ENCODE measurements around the gene CNNM2.

The CNNM2 gene

GRCh38 chr10:102964713-102965112 lies 46.6 kb downstream of the CNNM2 start:
- no peak for TF ChIP-seq EZH2phosphoT487 (conservative IDR thresholded peaks at IDR 0.05; ENCODE audit: low read length)
- no peak for TF ChIP-seq CTCF (IDR thresholded peaks at IDR 0.05; ENCODE audit: insufficient read depth, low read length, poor library complexity, severe bottlenecking)
- Histone ChIP-seq H3K4me2 (ENCODE audit: low read depth, low read length, poor library complexity, severe bottlenecking) (no peak overlapping the region), H3K79me2 (ENCODE audit: insufficient read depth, low read length) (no peaks in the 10 kb centered on the region), H3F3A (ENCODE audit: insufficient read depth) (no peaks in the 10 kb centered on the region), H3K9me3 (ENCODE audit: insufficient read depth, low read length) (no peaks in the 10 kb centered on the region), H3K4me3 (ENCODE audit: insufficient read depth, low read length, poor library complexity, severe bottlenecking) (no peak overlapping the region), H2AFZ (ENCODE audit: low read depth, low read length, severe bottlenecking) (no peak overlapping the region), H3K9ac (ENCODE audit: low read length) (no peak overlapping the region), H3K27ac (ENCODE audit: low read depth, low read length) (no peak overlapping the region), H3K9me2 (replicated peaks; ENCODE audit: insufficient read depth, low read length) (no peaks in the 10 kb centered on the region), H3K27me3 (ENCODE audit: low read length) (no peaks in the 10 kb centered on the region), H3K36me3 (ENCODE audit: low read length) (no peaks in the 10 kb centered on the region), H4K20me1 (ENCODE audit: low read depth, low read length) (no peaks in the 10 kb centered on the region)

GRCh38 chr10:102965311-102965851 lies 47.3 kb downstream of the CNNM2 start:
- Histone ChIP-seq H3K4me3 (ENCODE audit: insufficient read depth, low read length, poor library complexity, severe bottlenecking) (no peak overlapping the region), H4K20me1 (ENCODE audit: low read depth, low read length) (no peaks in the 10 kb centered on the region), H3K27me3 (ENCODE audit: low read length) (no peaks in the 10 kb centered on the region), H3K9ac (ENCODE audit: low read length) (no peak overlapping the region), H3K9me2 (replicated peaks; ENCODE audit: insufficient read depth, low read length) (no peaks in the 10 kb centered on the region), H3K36me3 (ENCODE audit: low read length) (no peaks in the 10 kb centered on the region), H2AFZ (ENCODE audit: low read depth, low read length, severe bottlenecking) (no peak overlapping the region), H3F3A (ENCODE audit: insufficient read depth) (no peaks in the 10 kb centered on the region), H3K4me2 (ENCODE audit: low read depth, low read length, poor library complexity, severe bottlenecking) (no peak overlapping the region), H3K27ac (ENCODE audit: low read depth, low read length) (no peak overlapping the region), H3K9me3 (ENCODE audit: insufficient read depth, low read length) (no peaks in the 10 kb centered on the region), H3K79me2 (ENCODE audit: insufficient read depth, low read length) (no peaks in the 10 kb centered on the region)
- TF ChIP-seq CTCF (IDR thresholded peaks at IDR 0.05; ENCODE audit: insufficient read depth, low read length, poor library complexity, severe bottlenecking) (no peak), EZH2phosphoT487 (conservative IDR thresholded peaks at IDR 0.05; ENCODE audit: low read length) (no peak)

- no peaks in the 10 kb centered on the region for H3K79me2 ChIP-seq (ENCODE audit: insufficient read depth, low read length)
- TF ChIP-seq EZH2phosphoT487 (conservative IDR thresholded peaks at IDR 0.05; ENCODE audit: low read length) = no peak
- TF ChIP-seq CTCF (IDR thresholded peaks at IDR 0.05; ENCODE audit: insufficient read depth, low read length, poor library complexity, severe bottlenecking) = no peak
- no peak overlapping the region for H3K27ac ChIP-seq (ENCODE audit: low read depth, low read length)
- no peak overlapping the region for H3K4me2 ChIP-seq (ENCODE audit: low read depth, low read length, poor library complexity, severe bottlenecking)
- no peak overlapping the region for H3K4me3 ChIP-seq (ENCODE audit: insufficient read depth, low read length, poor library complexity, severe bottlenecking)
- H4K20me1 ChIP-seq (ENCODE audit: low read depth, low read length) = no peaks in the 10 kb centered on the region
- no peaks in the 10 kb centered on the region for H3K9me2 ChIP-seq (replicated peaks; ENCODE audit: insufficient read depth, low read length)
- H3K27me3 ChIP-seq (ENCODE audit: low read length) = no peaks in the 10 kb centered on the region
- H3K36me3 ChIP-seq (ENCODE audit: low read length) = no peaks in the 10 kb centered on the region
- no peaks in the 10 kb centered on the region for H3F3A ChIP-seq (ENCODE audit: insufficient read depth)
- no peak overlapping the region for H3K9ac ChIP-seq (ENCODE audit: low read length)
- no peaks in the 10 kb centered on the region for H3K9me3 ChIP-seq (ENCODE audit: insufficient read depth, low read length)
- no peak overlapping the region for H2AFZ ChIP-seq (ENCODE audit: low read depth, low read length, severe bottlenecking)
Measured at GRCh38 chr10:102967123-102967522, 49.0 kb downstream of the CNNM2 start.

All from SU-DHL-6 (cell line).